AG10803 (cell line): ENCODE measurements around the gene TCERG1L.

Experiments
- DNase-seq: peaks from one replicate; pipeline ENCODE4 v3.0.0; 2010; ENCODE audit warnings: low read depth
- H3K4me3 ChIP-seq: 2 replicates; pipeline ENCODE4 v1.5.1; 2011; ENCODE audit warnings: mild to moderate bottlenecking, low read length, control low read depth
- CTCF ChIP-seq: conservative IDR thresholded peaks from 2 replicates; pipeline ENCODE4 v1.5.1; 2011; ENCODE audit warnings: mild to moderate bottlenecking, low read length, control low read depth, inconsistent platforms

Gene TCERG1L

DNA sequence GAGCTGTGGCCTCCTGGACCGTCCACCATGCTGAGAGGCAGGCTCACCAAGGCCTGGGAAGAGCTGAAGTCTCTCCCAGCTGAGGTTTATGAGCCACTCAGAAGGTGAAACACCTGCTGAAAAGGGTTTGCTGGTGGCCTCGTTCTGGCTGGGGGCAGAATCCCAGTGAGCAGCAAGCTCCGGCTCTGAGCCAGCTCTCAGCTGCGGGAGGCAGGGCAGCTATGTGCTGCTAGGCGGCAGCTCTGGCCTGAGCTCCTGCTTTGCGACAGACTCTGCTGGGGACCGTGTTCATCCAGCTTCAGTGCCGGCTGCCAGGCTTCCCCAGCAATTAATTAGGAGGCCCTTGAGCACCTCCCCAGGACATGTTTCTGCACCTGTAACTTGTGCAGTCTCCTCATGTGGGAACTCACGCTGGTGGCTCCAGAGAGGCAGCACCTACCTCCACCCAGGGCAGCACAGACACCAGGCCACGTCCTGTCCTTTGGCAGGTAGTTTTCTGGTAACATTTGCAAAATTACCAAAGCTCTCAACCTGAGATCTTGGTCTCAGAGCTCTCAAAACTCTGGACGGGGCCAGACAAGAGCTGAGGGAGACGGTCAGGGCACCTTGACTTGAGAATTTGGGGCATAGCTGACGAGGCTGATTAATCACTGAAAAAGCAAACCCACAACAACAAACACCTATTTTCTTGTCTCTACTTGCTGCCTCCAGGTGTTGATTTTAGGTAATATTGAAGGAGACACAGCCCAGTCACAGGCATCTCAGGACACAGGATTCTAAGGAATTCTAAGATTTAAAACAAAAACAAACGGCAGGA, 185.0 kb downstream of the TCERG1L start:
- TF ChIP-seq CTCF, result no peak
- DNase-seq, result no peak
- no peak overlapping the region for H3K4me3 ChIP-seq

DNA sequence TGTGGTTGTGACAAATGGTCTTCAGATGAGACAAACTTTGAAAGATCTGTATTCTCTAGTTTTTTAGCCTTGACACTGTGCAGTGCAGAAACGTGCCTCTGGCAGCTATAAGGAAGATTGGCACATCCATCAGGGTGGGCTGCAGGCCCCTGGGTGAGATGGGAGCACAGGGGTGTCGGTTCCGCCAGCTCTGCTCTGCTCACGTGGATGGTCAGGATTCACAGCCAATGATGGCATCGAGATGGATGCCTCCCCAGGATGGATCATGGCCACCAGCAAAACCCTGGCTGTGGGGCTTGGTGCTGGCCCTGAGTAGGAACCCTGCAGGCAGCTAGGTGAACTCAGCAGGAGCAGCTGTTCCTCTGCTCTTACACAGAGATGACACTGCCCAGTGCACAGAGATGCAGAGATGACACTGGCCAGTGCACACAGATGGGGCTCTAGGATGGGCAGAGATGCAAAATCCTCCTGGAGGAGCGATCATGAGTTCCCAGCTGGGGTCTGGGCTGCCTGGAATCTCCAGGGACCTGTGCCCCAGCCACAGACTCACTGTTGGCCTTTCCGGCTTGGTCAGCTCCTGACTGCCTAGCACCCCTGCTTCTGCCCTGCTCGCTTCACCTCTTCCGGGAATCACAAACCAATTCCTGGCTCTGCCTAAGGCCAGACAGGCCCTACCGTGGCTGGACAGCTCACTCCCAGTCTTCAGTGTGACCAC, 185.9 kb downstream of the TCERG1L start:
- no peak for TF ChIP-seq CTCF
- no peak for DNase-seq
- H3K4me3 ChIP-seq, result no peak overlapping the region

GRCh38 chr10:131124945-131125344, 186.6 kb downstream of the TCERG1L start:
- no peak overlapping the region for H3K4me3 ChIP-seq
- DNase-seq, result no peak
- TF ChIP-seq CTCF, result no peak

GRCh38 chr10:131123496-131123895, 188.0 kb downstream of the TCERG1L start:
- DNase-seq, result no peak
- TF ChIP-seq CTCF, result no peak
- no peak overlapping the region for H3K4me3 ChIP-seq

DNA sequence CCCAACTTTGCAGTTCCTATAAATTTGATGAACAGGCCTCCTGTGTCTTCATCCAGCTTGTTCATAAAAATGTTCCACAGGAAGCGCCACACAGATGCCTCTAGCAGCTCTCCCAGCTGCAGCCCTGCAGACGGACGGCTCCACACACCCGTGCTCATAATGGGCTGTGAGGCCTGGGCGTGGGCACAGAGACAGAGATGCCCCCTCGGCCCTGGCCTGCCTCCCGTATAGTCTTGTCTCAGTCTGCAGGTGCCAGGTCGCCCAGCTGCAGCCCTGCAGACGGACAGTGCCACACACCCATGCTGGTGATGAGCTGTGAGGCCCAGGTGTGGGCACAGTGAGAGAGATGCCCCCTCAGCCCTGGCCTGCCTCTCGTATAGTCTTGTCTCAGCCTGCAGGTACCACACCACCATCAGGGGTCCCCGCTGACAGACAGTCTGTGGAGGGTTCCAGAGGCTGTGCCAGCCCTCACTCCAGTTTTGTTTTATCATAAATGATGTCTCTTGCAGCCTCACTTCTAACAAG, 189.9 kb downstream of the TCERG1L start:
- no peak for TF ChIP-seq CTCF
- no peak for DNase-seq
- no peak overlapping the region for H3K4me3 ChIP-seq

- no peak for DNase-seq
- no peak for TF ChIP-seq CTCF
- no peak overlapping the region for H3K4me3 ChIP-seq
These were observed 191.7 kb downstream of the TCERG1L start for GRCh38 chr10:131119626-131120355.
